ENCODE results near the gene LEO1.

- TF ChIP-seq ATF3 (IDR thresholded peaks at IDR 0.05) (no peak), CTCF (IDR thresholded peaks at IDR 0.05; ENCODE audit: low read depth, low read length, missing input control) (no peak), ZBTB33 (IDR thresholded peaks at IDR 0.05) (no peak), GABPA (IDR thresholded peaks at IDR 0.05 in 1 of 2, conservative IDR thresholded peaks at IDR 0.05 in 1 of 2) (no peak), EGR1 (IDR thresholded peaks at IDR 0.05; ENCODE audit: low read depth in 2 of 2) (no peak), YY1 (IDR thresholded peaks at IDR 0.05) (no peak), RAD21 (IDR thresholded peaks at IDR 0.05) (no peak), MAX (IDR thresholded peaks at IDR 0.05) (no peak), JUND (IDR thresholded peaks at IDR 0.05) (no peak), HNF4G (IDR thresholded peaks at IDR 0.05) (no peak), REST (IDR thresholded peaks at IDR 0.05) (no peak)
Observed at GRCh38 chr15:52016316-52016715, 44.7 kb upstream of the LEO1 start.

Data from liver (tissue), 3 donors.